Measurements from ENCODE around the gene FABP3.

GRCh38 chr1:31327381-31327780 is 45.5 kb downstream of the FABP3 start:
- TF ChIP-seq POLR2A (IDR thresholded peaks at IDR 0.05; ENCODE audit: low read length) (no peak), GATA1 (IDR thresholded peaks at IDR 0.05; ENCODE audit: low read depth, low read length) (no peak)

All from erythroblast (primary cell).